IPS-18a (cell line): ENCODE data around the gene GDAP1L1.

Experiments
- H3K27ac ChIP-seq: one replicate; pipeline ENCODE4 v1.5.1; 2013; ENCODE audit warnings: low read length
- H3K27me3 ChIP-seq: one replicate; pipeline ENCODE4 v1.6.1; 2013; ENCODE audit warnings: mild to moderate bottlenecking, low read length; ENCODE audit not compliant: control insufficient read depth, insufficient read depth
- H3K36me3 ChIP-seq: one replicate; pipeline ENCODE4 v1.6.1; 2013; ENCODE audit warnings: low read depth, low read length; ENCODE audit not compliant: control insufficient read depth
- H3K4me1 ChIP-seq: one replicate; pipeline ENCODE4 v1.6.1; 2013; ENCODE audit warnings: low read depth, low read length; ENCODE audit not compliant: control insufficient read depth
- H3K4me3 ChIP-seq: one replicate; pipeline ENCODE4 v1.5.1; 2013; ENCODE audit warnings: low read length
- H3K9ac ChIP-seq: one replicate; pipeline ENCODE4 v1.6.1; 2013; ENCODE audit warnings: mild to moderate bottlenecking, low read length, moderate library complexity
- H3K9me3 ChIP-seq: one replicate; pipeline ENCODE4 v1.6.1; 2013; ENCODE audit warnings: low read depth, low read length; ENCODE audit not compliant: control insufficient read depth

The GDAP1L1 gene

DNA sequence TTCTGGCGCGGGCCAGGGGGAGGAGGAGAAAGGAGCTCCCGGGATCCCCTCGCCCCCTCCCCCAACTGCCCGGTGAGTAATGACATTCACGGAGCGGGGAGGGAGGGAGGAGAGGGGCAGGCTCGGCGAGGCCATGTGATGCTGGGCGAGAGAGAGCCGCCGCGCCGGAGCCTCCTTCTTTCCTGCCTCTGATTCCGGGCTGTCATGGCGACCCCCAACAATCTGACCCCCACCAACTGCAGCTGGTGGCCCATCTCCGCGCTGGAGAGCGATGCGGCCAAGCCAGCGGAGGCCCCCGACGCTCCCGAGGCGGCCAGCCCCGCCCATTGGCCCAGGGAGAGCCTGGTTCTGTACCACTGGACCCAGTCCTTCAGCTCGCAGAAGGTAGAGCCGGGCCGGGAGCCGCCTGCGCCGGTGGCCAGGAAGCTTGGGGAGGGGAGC lies at the start of gene GDAP1L1:
GDAP1L1 (plus strand) TSS at position 178 of the 441 bp plus-strand sequence; CDS start at position 205, 27 bp downstream.
- Histone ChIP-seq H3K4me3 (peak within 1 kb of the TSS; percentile 79), H3K9ac (no peak within 1 kb of the TSS), H3K4me1 (no peaks in the 10 kb centered on the region), H3K36me3 (no peaks in the 10 kb centered on the region), H3K27me3 (peaks cover 8% of the 10 kb centered on the region), H3K27ac (no peak within 1 kb of the TSS), H3K9me3 (no peaks in the 10 kb centered on the region)

DNA sequence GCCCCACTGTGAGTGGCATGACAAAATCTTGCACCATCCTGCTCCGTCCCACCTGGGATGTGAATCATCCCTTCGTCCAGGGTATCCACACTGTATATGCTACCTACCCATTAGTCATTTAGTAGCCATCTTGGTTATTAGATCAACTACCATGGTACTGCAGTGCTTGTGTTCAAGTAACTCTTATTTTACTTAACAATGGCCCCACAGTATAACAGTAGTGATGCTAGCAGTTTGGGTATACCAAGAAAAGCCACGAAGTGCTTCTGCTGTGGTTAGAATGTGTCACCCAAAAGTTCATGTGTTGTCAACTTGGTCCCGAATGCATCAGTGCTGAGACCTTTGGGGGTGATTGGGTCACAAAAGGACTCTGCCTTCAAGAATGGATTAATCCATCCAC lies 48.2 kb upstream of the GDAP1L1 start:
- no peak overlapping the region for H3K9ac ChIP-seq
- no peaks in the 10 kb centered on the region for H3K4me1 ChIP-seq
- no peaks in the 10 kb centered on the region for H3K27me3 ChIP-seq
- H3K36me3 ChIP-seq = peaks cover 63% of the 10 kb centered on the region
- no peak overlapping the region for H3K27ac ChIP-seq
- H3K4me3 ChIP-seq = no peak overlapping the region
- H3K9me3 ChIP-seq = no peaks in the 10 kb centered on the region

DNA sequence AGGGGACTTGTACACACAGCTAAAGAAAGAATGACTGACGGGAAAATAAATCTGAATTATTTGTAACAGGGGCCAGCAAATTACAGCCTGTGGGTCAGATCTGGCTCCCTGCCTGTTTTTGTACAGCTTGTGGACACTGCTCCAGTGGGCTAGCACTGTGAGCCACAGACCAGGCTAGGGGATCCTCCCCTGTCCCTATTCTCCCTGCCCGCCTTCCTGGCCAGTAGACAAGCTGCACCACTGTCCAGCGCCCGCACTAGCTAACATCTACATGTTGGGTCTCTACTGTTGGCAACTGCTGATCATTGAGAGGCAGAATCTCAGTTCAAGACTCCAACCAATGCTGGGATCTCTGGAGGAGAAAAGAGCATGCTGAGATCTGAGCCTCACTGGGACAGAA lies 47.2 kb upstream of the GDAP1L1 start:
- Histone ChIP-seq H3K27ac (no peak overlapping the region), H3K4me3 (no peak overlapping the region), H3K27me3 (no peaks in the 10 kb centered on the region), H3K9me3 (no peaks in the 10 kb centered on the region), H3K9ac (no peak overlapping the region), H3K36me3 (peaks cover 67% of the 10 kb centered on the region), H3K4me1 (no peaks in the 10 kb centered on the region)

DNA sequence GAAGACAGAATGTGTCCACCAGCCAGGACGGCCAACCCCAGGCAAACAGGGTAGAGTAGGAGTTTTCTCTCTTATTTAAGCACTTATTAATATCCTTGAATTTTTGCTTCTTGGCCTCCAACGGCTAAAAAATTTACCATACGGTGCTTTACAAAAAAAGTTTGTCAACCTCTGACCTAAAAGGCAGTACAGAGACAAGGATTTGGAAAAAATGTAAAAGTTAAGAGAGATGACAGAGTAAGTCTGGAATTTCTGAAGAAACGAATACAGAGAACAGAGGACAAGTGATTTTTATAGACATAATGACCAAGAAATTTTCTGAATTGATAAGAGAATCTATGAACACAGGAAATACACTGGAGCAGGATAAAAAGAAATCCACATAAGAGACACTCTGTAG lies 46.7 kb upstream of the GDAP1L1 start:
- peaks cover 72% of the 10 kb centered on the region for H3K36me3 ChIP-seq
- H3K9ac ChIP-seq = no peak overlapping the region
- no peaks in the 10 kb centered on the region for H3K4me1 ChIP-seq
- H3K27ac ChIP-seq = no peak overlapping the region
- H3K4me3 ChIP-seq = no peak overlapping the region
- H3K27me3 ChIP-seq = no peaks in the 10 kb centered on the region
- no peaks in the 10 kb centered on the region for H3K9me3 ChIP-seq

GRCh38 chr20:44200983-44201382 lies 46.1 kb upstream of the GDAP1L1 start:
- Histone ChIP-seq H3K36me3 (peaks cover 73% of the 10 kb centered on the region), H3K9me3 (no peaks in the 10 kb centered on the region), H3K27me3 (no peaks in the 10 kb centered on the region), H3K4me1 (no peaks in the 10 kb centered on the region), H3K9ac (no peak overlapping the region), H3K27ac (no peak overlapping the region), H3K4me3 (no peak overlapping the region)

DNA sequence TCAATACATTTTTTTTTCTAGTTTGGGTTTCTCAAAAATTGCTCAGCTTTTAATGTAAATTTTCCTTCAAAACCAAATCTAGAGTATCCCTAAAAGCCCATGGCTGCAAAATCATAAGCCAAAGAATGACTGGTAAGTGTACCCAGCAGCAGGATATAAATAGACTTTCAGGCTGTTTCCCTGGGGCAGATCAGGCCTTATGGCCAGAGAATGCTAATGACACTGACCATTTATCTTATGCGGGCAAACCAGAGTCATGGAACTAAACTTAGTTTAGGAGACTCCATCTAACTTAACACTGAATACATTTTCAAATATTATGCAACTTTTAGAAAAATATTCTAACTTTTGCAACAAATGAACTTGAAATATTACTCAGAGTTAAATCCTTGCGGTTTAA lies 43.9 kb upstream of the GDAP1L1 start:
- H3K9me3 ChIP-seq = no peaks in the 10 kb centered on the region
- no peak overlapping the region for H3K9ac ChIP-seq
- no peaks in the 10 kb centered on the region for H3K27me3 ChIP-seq
- H3K4me1 ChIP-seq = no peaks in the 10 kb centered on the region
- peaks cover 59% of the 10 kb centered on the region for H3K36me3 ChIP-seq
- no peak overlapping the region for H3K4me3 ChIP-seq
- no peak overlapping the region for H3K27ac ChIP-seq

- no peak overlapping the region for H3K27ac ChIP-seq
- H3K4me3 ChIP-seq = no peak overlapping the region
- H3K9ac ChIP-seq = no peak overlapping the region
- no peaks in the 10 kb centered on the region for H3K27me3 ChIP-seq
- peaks cover 10% of the 10 kb centered on the region for H3K4me1 ChIP-seq
- no peaks in the 10 kb centered on the region for H3K9me3 ChIP-seq
- H3K36me3 ChIP-seq = peaks cover 52% of the 10 kb centered on the region
Observed at GRCh38 chr20:44204156-44204831, 42.8 kb upstream of the GDAP1L1 start.

- no peak overlapping the region for H3K4me3 ChIP-seq
- no peak overlapping the region for H3K9ac ChIP-seq
- H3K27ac ChIP-seq = no peak overlapping the region
- H3K27me3 ChIP-seq = no peaks in the 10 kb centered on the region
- H3K36me3 ChIP-seq = peaks cover 46% of the 10 kb centered on the region
- no peaks in the 10 kb centered on the region for H3K9me3 ChIP-seq
- H3K4me1 ChIP-seq = peaks cover 12% of the 10 kb centered on the region
Observed at GRCh38 chr20:44204832-44205215, 42.3 kb upstream of the GDAP1L1 start.

DNA sequence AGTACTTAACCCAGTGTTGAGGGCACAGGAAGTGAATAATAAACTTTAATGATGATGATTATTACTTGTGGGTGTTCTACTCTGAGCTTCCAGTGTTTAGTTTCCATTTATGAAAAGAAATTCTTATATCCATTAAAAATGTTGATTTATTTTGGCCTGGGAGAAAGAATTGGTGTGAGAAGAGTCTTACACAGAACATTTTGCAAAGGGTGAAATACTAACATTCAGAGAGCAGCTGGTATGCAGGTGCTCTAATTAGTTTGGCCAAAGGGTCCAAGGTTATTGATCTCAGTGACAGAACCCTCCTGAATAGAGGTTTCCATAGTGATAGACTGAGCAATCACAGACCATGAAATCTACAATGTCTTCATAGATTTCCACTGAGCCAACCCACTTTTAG lies 41.0 kb upstream of the GDAP1L1 start:
- Histone ChIP-seq H3K4me1 (peaks cover 12% of the 10 kb centered on the region), H3K27me3 (no peaks in the 10 kb centered on the region), H3K27ac (no peak overlapping the region), H3K9ac (no peak overlapping the region), H3K36me3 (peaks cover 33% of the 10 kb centered on the region), H3K9me3 (no peaks in the 10 kb centered on the region), H3K4me3 (no peak overlapping the region)

GRCh38 chr20:44207126-44207723 lies 39.9 kb upstream of the GDAP1L1 start:
- H3K36me3 ChIP-seq = peaks cover 22% of the 10 kb centered on the region
- no peaks in the 10 kb centered on the region for H3K27me3 ChIP-seq
- no peak overlapping the region for H3K4me3 ChIP-seq
- H3K9me3 ChIP-seq = no peaks in the 10 kb centered on the region
- H3K9ac ChIP-seq = no peak overlapping the region
- H3K27ac ChIP-seq = no peak overlapping the region
- H3K4me1 ChIP-seq = peaks cover 16% of the 10 kb centered on the region

GRCh38 chr20:44208165-44208564 lies 38.9 kb upstream of the GDAP1L1 start:
- no peak overlapping the region for H3K9ac ChIP-seq
- H3K9me3 ChIP-seq = no peaks in the 10 kb centered on the region
- no peak overlapping the region for H3K27ac ChIP-seq

GRCh38 chr20:44208770-44209169 lies 38.3 kb upstream of the GDAP1L1 start:
- Histone ChIP-seq H3K9me3 (no peaks in the 10 kb centered on the region), H3K4me3 (peak overlapping the region; percentile 99), H3K36me3 (peaks cover 15% of the 10 kb centered on the region), H3K9ac (peak overlapping the region; percentile 97), H3K4me1 (peaks cover 16% of the 10 kb centered on the region), H3K27me3 (no peaks in the 10 kb centered on the region), H3K27ac (no peak overlapping the region)

More at GRCh38 chr20:44208165-44208564, 38.9 kb upstream of the GDAP1L1 start:
- Histone ChIP-seq H3K4me3 (peak overlapping the region; percentile 99), H3K4me1 (peaks cover 16% of the 10 kb centered on the region), H3K36me3 (peaks cover 15% of the 10 kb centered on the region), H3K27me3 (no peaks in the 10 kb centered on the region)
